Loucy (cell line): ENCODE data around the gene PDE4D.

Experiments
- H2AFZ ChIP-seq: fragments of 200-600 bp; sonication (generic); 2 replicates; pipeline ENCODE4 v1.6.0; 2016; ENCODE audit warnings: antibody characterized with exemption, mild to moderate bottlenecking, low read length, moderate library complexity
- H3F3A ChIP-seq: fragments of 200-600 bp; 2 replicates; pipeline ENCODE4 v1.6.0; 2016; ENCODE audit warnings: antibody characterized with exemption, low read depth, mild to moderate bottlenecking
- H3K27me3 ChIP-seq: fragments of 200-600 bp; sonication (generic); 2 replicates; pipeline ENCODE4 v1.6.1; 2014; ENCODE audit warnings: low read length, mild to moderate bottlenecking; ENCODE audit not compliant: insufficient read depth, poor library complexity, severe bottlenecking
- H3K36me3 ChIP-seq: fragments of 200-600 bp; sonication (generic); 2 replicates; pipeline ENCODE4 v1.6.1; 2016; ENCODE audit warnings: low read length; ENCODE audit not compliant: insufficient read depth
- H3K4me1 ChIP-seq: fragments of 200-600 bp; sonication (generic); 2 replicates; pipeline ENCODE4 v1.5.1; 2014; ENCODE audit warnings: low read length, mild to moderate bottlenecking; ENCODE audit not compliant: insufficient read depth, poor library complexity, severe bottlenecking
- H3K4me2 ChIP-seq: fragments of 200-600 bp; sonication (generic); 2 replicates; pipeline ENCODE4 v1.6.0; 2014; ENCODE audit warnings: antibody characterized with exemption, low read length, low read depth, mild to moderate bottlenecking; ENCODE audit not compliant: poor library complexity, severe bottlenecking
- H3K4me3 ChIP-seq: fragments of 200-600 bp; sonication (generic); 2 replicates; pipeline ENCODE4 v1.5.1; 2014; ENCODE audit warnings: low read length, mild to moderate bottlenecking, mixed read lengths; ENCODE audit not compliant: poor library complexity, severe bottlenecking
- H3K79me2 ChIP-seq: fragments of 200-600 bp; sonication (generic); 2 replicates; pipeline ENCODE4 v1.6.1; 2014; ENCODE audit warnings: low read length; ENCODE audit not compliant: insufficient read depth
- H3K9ac ChIP-seq: fragments of 200-600 bp; sonication (generic); 2 replicates; pipeline ENCODE4 v1.6.0; 2014; ENCODE audit warnings: mild to moderate bottlenecking, low read depth, low read length, moderate library complexity; ENCODE audit not compliant: poor library complexity, severe bottlenecking
- H3K9me2 ChIP-seq: fragments of 200-600 bp; sonication (generic); replicated peaks from 2 replicates; pipeline ENCODE4 v1.6.1; 2016; ENCODE audit warnings: low read depth, low read length, mixed read lengths
- H3K9me3 ChIP-seq: fragments of 200-600 bp; sonication (generic); 2 replicates; pipeline ENCODE4 v1.6.1; 2014; ENCODE audit warnings: mild to moderate bottlenecking, antibody characterized with exemption, low read length, low read depth; ENCODE audit not compliant: insufficient read depth
- H4K20me1 ChIP-seq: fragments of 200-600 bp; sonication (generic); 2 replicates; pipeline ENCODE4 v1.6.0; 2014; ENCODE audit warnings: antibody characterized with exemption, low read length, mild to moderate bottlenecking; ENCODE audit not compliant: insufficient read depth, poor library complexity, severe bottlenecking
- CTCF ChIP-seq: fragments of 200-600 bp; sonication (generic); conservative IDR thresholded peaks from 2 replicates; pipeline ENCODE4 v1.5.1; 2014; ENCODE audit warnings: mild to moderate bottlenecking, antibody characterized with exemption, low read length
- EZH2phosphoT487 ChIP-seq: fragments of 200-600 bp; IDR thresholded peaks from 2 replicates; pipeline ENCODE4 v1.6.1; 2018; ENCODE audit warnings: antibody characterized with exemption, mild to moderate bottlenecking, moderate library complexity, borderline replicate concordance

PDE4D gene

GRCh38 chr5:59190746-59191145, 702.8 kb downstream of the PDE4D start:
- Histone ChIP-seq H3K4me1 (peaks cover 8% of the 10 kb centered on the region), H3K27me3 (peaks cover 11% of the 10 kb centered on the region), H3K4me2 (no peak overlapping the region), H3F3A (no peaks in the 10 kb centered on the region), H3K9me3 (no peaks in the 10 kb centered on the region), H3K79me2 (no peaks in the 10 kb centered on the region), H3K4me3 (no peak overlapping the region), H4K20me1 (no peaks in the 10 kb centered on the region), H3K9ac (no peak overlapping the region), H3K9me2 (no peaks in the 10 kb centered on the region), H3K36me3 (no peaks in the 10 kb centered on the region), H2AFZ (no peak overlapping the region)
- TF ChIP-seq EZH2phosphoT487: no peak

- H2AFZ ChIP-seq: 0 out of 2 replicates have a peak overlapping the region, but pooled peaks have one; percentile 90
- H3K9me3 ChIP-seq: no peaks in the 10 kb centered on the region
- no peaks in the 10 kb centered on the region for H4K20me1 ChIP-seq
- no peak overlapping the region for H3K4me2 ChIP-seq
- peaks cover 8% of the 10 kb centered on the region for H3K4me1 ChIP-seq
- H3K27me3 ChIP-seq: peaks cover 11% of the 10 kb centered on the region
- H3K9ac ChIP-seq: no peak overlapping the region
- H3K4me3 ChIP-seq: no peak overlapping the region
- no peaks in the 10 kb centered on the region for H3K9me2 ChIP-seq
- no peak for TF ChIP-seq CTCF
- no peak for TF ChIP-seq EZH2phosphoT487
- no peaks in the 10 kb centered on the region for H3K79me2 ChIP-seq
- H3F3A ChIP-seq: no peaks in the 10 kb centered on the region
- H3K36me3 ChIP-seq: no peaks in the 10 kb centered on the region
Observed at GRCh38 chr5:59189472-59190244, 703.9 kb downstream of the PDE4D start.

GRCh38 chr5:59188419-59189225, 704.9 kb downstream of the PDE4D start:
- Histone ChIP-seq H3K27me3 (peaks cover 11% of the 10 kb centered on the region), H3K9me2 (no peaks in the 10 kb centered on the region), H2AFZ (peak overlapping the region; percentile 90), H3K9me3 (no peaks in the 10 kb centered on the region), H4K20me1 (no peaks in the 10 kb centered on the region), H3K36me3 (no peaks in the 10 kb centered on the region), H3K79me2 (no peaks in the 10 kb centered on the region), H3F3A (no peaks in the 10 kb centered on the region), H3K4me1 (peaks cover 8% of the 10 kb centered on the region), H3K4me3 (peak overlapping the region; percentile 66), H3K9ac (peak overlapping the region; percentile 43), H3K4me2 (peak overlapping the region; percentile 69)
- TF ChIP-seq EZH2phosphoT487 (no peak), CTCF (peak; percentile 86)
